WTC11 (cell line): ENCODE results near the gene SFMBT1.

Experiments
- CREB1 ChIP-seq: sonication (generic); formaldehyde crosslinking; IDR thresholded peaks from 2 replicates; pipeline ENCODE4 v1.8.0; 2023; ENCODE audit warnings: mild to moderate bottlenecking, missing genetic modification reagents
- CTCF ChIP-seq: fragments of 200-600 bp; IDR thresholded peaks from 2 replicates; pipeline ENCODE4 v1.8.0; 2022; ENCODE audit warnings: antibody characterized with exemption
- JUN ChIP-seq: sonication (generic); formaldehyde crosslinking; IDR thresholded peaks from 2 replicates; pipeline ENCODE4 v1.8.0; 2023; ENCODE audit warnings: mild to moderate bottlenecking, missing genetic modification reagents
- RELA ChIP-seq: sonication (generic); formaldehyde crosslinking; IDR thresholded peaks from 2 replicates; pipeline ENCODE4 v1.8.1; 2022; ENCODE audit warnings: missing genetic modification reagents, mild to moderate bottlenecking, borderline replicate concordance
- RORB ChIP-seq: fragments of 250-450 bp; sonication (Bioruptor Pico); IDR thresholded peaks from 2 replicates; pipeline ENCODE4 v1.9.0; 2021; ENCODE audit warnings: mild to moderate bottlenecking
- STAT6 ChIP-seq: sonication (generic); formaldehyde crosslinking; conservative IDR thresholded peaks from 2 replicates; pipeline ENCODE4 v1.8.1; 2023; ENCODE audit warnings: mild to moderate bottlenecking, low read depth, missing genetic modification reagents, moderate library complexity

DNA sequence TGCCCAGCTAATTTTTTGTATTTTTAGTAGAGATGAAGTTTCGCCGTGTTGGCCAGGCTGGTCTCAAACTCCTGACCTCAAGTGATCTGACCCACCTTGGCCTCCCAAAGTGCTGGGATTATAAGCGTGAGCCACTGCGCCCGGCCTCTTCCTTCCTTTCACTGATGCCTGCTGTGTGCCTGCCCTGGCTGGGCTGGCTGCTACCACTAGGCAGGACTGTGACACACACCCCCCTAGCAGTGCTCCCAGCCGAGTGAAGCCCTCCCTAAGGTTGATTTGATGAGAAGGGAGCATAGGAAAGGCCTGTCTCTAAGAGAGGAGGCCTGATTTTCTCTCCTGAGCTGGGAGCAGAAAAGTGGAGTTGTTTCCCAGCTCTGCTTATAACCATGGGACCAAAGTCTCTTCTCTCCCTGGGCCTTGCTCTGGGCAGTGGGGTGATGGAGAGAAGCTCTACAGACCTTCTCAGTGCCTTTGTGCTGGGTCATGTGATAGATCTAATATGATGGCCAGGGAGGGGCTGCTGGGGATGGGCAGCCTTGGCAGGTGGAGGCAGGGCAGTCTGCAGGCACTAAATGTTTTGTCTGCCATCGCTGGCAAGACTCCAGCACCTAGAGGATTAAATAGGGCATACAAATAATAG, 20.1 kb upstream of the SFMBT1 start:
- TF ChIP-seq JUN (CRISPR knock-in tag) = no peak
- TF ChIP-seq CREB1 (CRISPR knock-in tag) = no peak
- TF ChIP-seq CTCF = no peak
- TF ChIP-seq RELA (CRISPR knock-in tag) = no peak
- TF ChIP-seq STAT6 (CRISPR knock-in tag) = no peak
- no peak for TF ChIP-seq RORB
